Measurements from ENCODE around the gene KCND2. TPM values are rescaled to one million over a fixed set of nuclear protein-coding genes. Genes with fewer than 3 reads are reported as not detected.

KCND2 gene
- total and polyA plus RNA-seq, 8 donors = 0.21 to 1.9 (median 0.63) TPM

- no peaks in the 10 kb centered on the region for H3K27me3 ChIP-seq
- H3K27ac ChIP-seq = no peak overlapping the region
- intact Hi-C loops (cut with DNase I) = no loop called here
- H3K9me3 ChIP-seq = no peaks in the 10 kb centered on the region
- no peak for ATAC-seq
- no peak for DNase-seq
- no peaks in the 10 kb centered on the region for H3K4me1 ChIP-seq
- H3K36me3 ChIP-seq = no peaks in the 10 kb centered on the region
- H3K4me3 ChIP-seq = no peak overlapping the region
- no peak for TF ChIP-seq CTCF (IDR thresholded peaks at IDR 0.05)
These were observed 144.4 kb downstream of the KCND2 start for GRCh38 chr7:120417244-120417979.

- Histone ChIP-seq H3K27ac (no peak overlapping the region), H3K4me1 (no peaks in the 10 kb centered on the region), H3K4me3 (no peak overlapping the region), H3K36me3 (no peaks in the 10 kb centered on the region), H3K27me3 (no peaks in the 10 kb centered on the region), H3K9me3 (no peaks in the 10 kb centered on the region)
- no peak for TF ChIP-seq CTCF (IDR thresholded peaks at IDR 0.05)
- intact Hi-C loops (cut with DNase I) = no loop called here
- ATAC-seq = no peak
- no peak for DNase-seq
These were observed 148.2 kb downstream of the KCND2 start for GRCh38 chr7:120421151-120421651.

- intact Hi-C loops (cut with DNase I) = no loop called here
- H3K9me3 ChIP-seq = no peaks in the 10 kb centered on the region
- H3K4me1 ChIP-seq = no peaks in the 10 kb centered on the region
- no peaks in the 10 kb centered on the region for H3K36me3 ChIP-seq
- H3K27ac ChIP-seq = no peak overlapping the region
- no peak for TF ChIP-seq CTCF (IDR thresholded peaks at IDR 0.05)
- no peak for ATAC-seq
- H3K27me3 ChIP-seq = no peaks in the 10 kb centered on the region
- no peak for DNase-seq
- H3K4me3 ChIP-seq = no peak overlapping the region
These were observed 158.0 kb downstream of the KCND2 start for GRCh38 chr7:120431016-120431415.

- no peaks in the 10 kb centered on the region for H3K9me3 ChIP-seq
- no peak overlapping the region for H3K4me3 ChIP-seq
- H3K27ac ChIP-seq = no peak overlapping the region
- H3K27me3 ChIP-seq = no peaks in the 10 kb centered on the region
- DNase-seq (no peak), ATAC-seq (no peak)
- no peak for TF ChIP-seq CTCF (IDR thresholded peaks at IDR 0.05)
- no peaks in the 10 kb centered on the region for H3K36me3 ChIP-seq
- no peaks in the 10 kb centered on the region for H3K4me1 ChIP-seq
- intact Hi-C loops (cut with DNase I) = no loop called here
These were observed 163.6 kb downstream of the KCND2 start for GRCh38 chr7:120436487-120437060.

- intact Hi-C loops (cut with DNase I) = no loop called here
- Histone ChIP-seq H3K9me3 (no peaks in the 10 kb centered on the region), H3K4me3 (no peak overlapping the region), H3K4me1 (no peaks in the 10 kb centered on the region), H3K27ac (no peak overlapping the region), H3K36me3 (no peaks in the 10 kb centered on the region), H3K27me3 (no peaks in the 10 kb centered on the region)
- no peak for DNase-seq
- no peak for TF ChIP-seq CTCF (IDR thresholded peaks at IDR 0.05)
- no peak for ATAC-seq
These were observed 168.9 kb downstream of the KCND2 start for GRCh38 chr7:120441850-120442249.
